Hepatocyte (in vitro differentiated cells): ENCODE data around the gene SFRP2.

Source experiments
- CTCF ChIP-seq: fragments of 200-600 bp; sonication (generic); IDR thresholded peaks from 2 replicates; pipeline ENCODE4 v1.5.1; 2016; ENCODE audit warnings: antibody characterized with exemption, mild to moderate bottlenecking; ENCODE audit not compliant: poor library complexity
- EZH2 ChIP-seq: fragments of 200-600 bp; sonication (generic); IDR thresholded peaks from 2 replicates; pipeline ENCODE4 v1.6.1; 2016; ENCODE audit warnings: antibody characterized with exemption, mild to moderate bottlenecking, borderline replicate concordance

GRCh38 chr4:153735906-153736461 lies 52.9 kb downstream of the SFRP2 start:
- TF ChIP-seq CTCF: no peak
- no peak for TF ChIP-seq EZH2
